ENCODE data around the gene GALNT7. TPM values are rescaled to one million over a fixed set of nuclear protein-coding genes. Genes with fewer than 3 reads are reported as not detected.
A peak's percentile ranks its signal among the peaks of the same experiment; 100 is the strongest.

Gene GALNT7
- total and polyA plus RNA-seq, 4 donors = 9.3 to 32.7 (median 14.3) TPM

DNA sequence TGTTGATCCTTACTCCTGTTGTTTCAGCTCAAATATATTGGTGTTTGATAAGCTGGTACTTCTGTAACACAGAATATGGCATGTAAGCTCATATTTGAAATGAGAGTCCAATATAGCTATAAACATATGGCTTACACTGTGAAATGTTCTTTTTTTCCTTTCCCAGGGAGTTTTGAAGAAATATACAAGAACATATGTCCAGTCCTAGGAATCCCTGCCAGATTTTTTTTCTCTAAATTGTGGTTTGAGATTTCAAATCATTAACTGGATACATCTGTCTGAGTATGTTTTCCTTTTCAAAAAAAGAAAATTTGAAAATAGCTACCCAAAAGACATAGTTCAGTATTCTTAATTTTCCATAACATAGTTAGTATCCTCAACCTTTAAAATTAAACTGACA lies 105.3 kb downstream of the GALNT7 start:
- Histone ChIP-seq H3K36me3 (ENCODE audit: control insufficient read depth in 4 of 4, insufficient read depth in 4 of 4, low read length in 4 of 4) (no peaks in the 10 kb centered on the region), H3K4me1 (ENCODE audit: control insufficient read depth in 5 of 5, insufficient read depth in 5 of 5, low read length in 5 of 5) (peaks cover 0 to 45% (median 15%) of the 10 kb centered on the region in 5 donors), H3K9me3 (ENCODE audit: control insufficient read depth in 4 of 4, insufficient read depth in 3 of 4, low read length in 3 of 4) (peaks cover 0 to 4% (median 0%) of the 10 kb centered on the region in 4 donors), H3K9ac (ENCODE audit: insufficient read depth in 1 of 2, low read length in 2 of 2) (no peak overlapping the region), H3K4me3 (no peak overlapping the region), H3K27me3 (ENCODE audit: control insufficient read depth in 3 of 3, insufficient read depth in 3 of 3, low read length in 2 of 3) (no peaks in the 10 kb centered on the region), H3K27ac (ENCODE audit: low read depth in 1 of 2, low read length in 1 of 2) (no peak overlapping the region)
- TF ChIP-seq CTCF (IDR thresholded peaks at IDR 0.05; ENCODE audit: control extremely low read depth, extremely low read depth) = no peak
- DNase-seq (peak in 2 of 3 donors; percentile 77 to 80), ATAC-seq (ENCODE audit: insufficient read depth, low FRiP score) (no peak)

GRCh38 chr4:173274744-173275143 lies 106.1 kb downstream of the GALNT7 start:
- Histone ChIP-seq H3K4me3 (no peak overlapping the region), H3K36me3 (ENCODE audit: control insufficient read depth in 4 of 4, insufficient read depth in 4 of 4, low read length in 4 of 4) (no peaks in the 10 kb centered on the region), H3K9me3 (ENCODE audit: control insufficient read depth in 4 of 4, insufficient read depth in 3 of 4, low read length in 3 of 4) (peaks cover 0 to 4% (median 0%) of the 10 kb centered on the region in 4 donors), H3K9ac (ENCODE audit: insufficient read depth in 1 of 2, low read length in 2 of 2) (no peak overlapping the region), H3K4me1 (ENCODE audit: control insufficient read depth in 5 of 5, insufficient read depth in 5 of 5, low read length in 5 of 5) (peaks cover 0 to 40% (median 15%) of the 10 kb centered on the region in 5 donors), H3K27ac (ENCODE audit: low read depth in 1 of 2, low read length in 1 of 2) (no peak overlapping the region), H3K27me3 (ENCODE audit: control insufficient read depth in 3 of 3, insufficient read depth in 3 of 3, low read length in 2 of 3) (no peaks in the 10 kb centered on the region)
- WGBS, 2 donors = 98% methylated on average over 4 of the region's 4 CpGs
- TF ChIP-seq CTCF (IDR thresholded peaks at IDR 0.05; ENCODE audit: control extremely low read depth, extremely low read depth) = no peak
- DNase-seq = no peak
- ATAC-seq (ENCODE audit: insufficient read depth, low FRiP score) = no peak

DNA sequence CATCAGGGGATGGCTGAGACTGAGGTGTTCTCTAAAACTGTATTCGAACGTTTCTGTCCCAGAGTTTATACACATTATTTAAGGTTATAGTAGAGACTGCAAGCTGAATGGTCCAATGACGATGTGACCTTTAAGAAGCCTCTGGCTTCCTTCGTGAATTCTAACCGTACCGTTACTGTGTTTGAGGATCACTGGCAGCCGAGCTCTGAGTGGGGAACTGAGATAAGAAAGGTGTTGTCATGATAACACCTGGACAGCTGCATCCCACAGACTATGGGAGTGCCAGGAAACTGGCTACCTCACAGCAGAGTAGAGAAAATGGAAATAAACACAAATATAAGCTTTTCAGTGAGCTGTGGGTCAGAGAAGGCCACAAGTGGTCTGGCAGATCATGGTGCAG lies 106.5 kb downstream of the GALNT7 start:
- H3K36me3 ChIP-seq (ENCODE audit: control insufficient read depth in 4 of 4, insufficient read depth in 4 of 4, low read length in 4 of 4) = no peaks in the 10 kb centered on the region
- H3K27ac ChIP-seq (ENCODE audit: low read depth in 1 of 2, low read length in 1 of 2) = no peak overlapping the region
- H3K4me3 ChIP-seq = no peak overlapping the region
- peaks cover 0 to 36% (median 14%) of the 10 kb centered on the region in 5 donors for H3K4me1 ChIP-seq (ENCODE audit: control insufficient read depth in 5 of 5, insufficient read depth in 5 of 5, low read length in 5 of 5)
- no peak overlapping the region for H3K9ac ChIP-seq (ENCODE audit: insufficient read depth in 1 of 2, low read length in 2 of 2)
- DNase-seq = no peak
- no peaks in the 10 kb centered on the region for H3K27me3 ChIP-seq (ENCODE audit: control insufficient read depth in 3 of 3, insufficient read depth in 3 of 3, low read length in 2 of 3)
- 96 to 98% methylated on average over 7 of the region's 7 CpGs for WGBS, 2 donors
- no peak for ATAC-seq (ENCODE audit: insufficient read depth, low FRiP score)
- peaks cover 0 to 4% (median 0%) of the 10 kb centered on the region in 4 donors for H3K9me3 ChIP-seq (ENCODE audit: control insufficient read depth in 4 of 4, insufficient read depth in 3 of 4, low read length in 3 of 4)
- TF ChIP-seq CTCF (IDR thresholded peaks at IDR 0.05; ENCODE audit: control extremely low read depth, extremely low read depth) = no peak

- H3K4me1 ChIP-seq (ENCODE audit: control insufficient read depth in 5 of 5, insufficient read depth in 5 of 5, low read length in 5 of 5) = peaks cover 0 to 16% (median 9%) of the 10 kb centered on the region in 5 donors
- peaks cover 0 to 4% (median 0%) of the 10 kb centered on the region in 4 donors for H3K9me3 ChIP-seq (ENCODE audit: control insufficient read depth in 4 of 4, insufficient read depth in 3 of 4, low read length in 3 of 4)
- H3K27ac ChIP-seq (ENCODE audit: low read depth in 1 of 2, low read length in 1 of 2) = no peak overlapping the region
- no peaks in the 10 kb centered on the region for H3K36me3 ChIP-seq (ENCODE audit: control insufficient read depth in 4 of 4, insufficient read depth in 4 of 4, low read length in 4 of 4)
- TF ChIP-seq CTCF (IDR thresholded peaks at IDR 0.05; ENCODE audit: control extremely low read depth, extremely low read depth) = no peak
- ATAC-seq (ENCODE audit: insufficient read depth, low FRiP score) = no peak
- H3K27me3 ChIP-seq (ENCODE audit: control insufficient read depth in 3 of 3, insufficient read depth in 3 of 3, low read length in 2 of 3) = no peaks in the 10 kb centered on the region
- DNase-seq = no peak
- no peak overlapping the region for H3K9ac ChIP-seq (ENCODE audit: insufficient read depth in 1 of 2, low read length in 2 of 2)
- no peak overlapping the region for H3K4me3 ChIP-seq
- 91 to 93% methylated on average over 2 of the region's 2 CpGs for WGBS, 2 donors
Measured at GRCh38 chr4:173277340-173277739, 108.7 kb downstream of the GALNT7 start.
